PC-9 (cell line): ENCODE results near the gene HS3ST3B1. TPM values are rescaled to one million over a fixed set of nuclear protein-coding genes. Genes with fewer than 3 reads are reported as not detected.

Experiments
- BruUV-seq: library from RNA; stranded (reverse); fragments of 400-500 nt; replicated peaks from 2 replicates; lab custom pipeline; 2021; lab: Mats Ljungman, UMichigan
- CTCF ChIA-PET: fragments of 300-600 bp; sonication (Branson Sonifier 250); formaldehyde crosslinking; loops from one replicate; lab custom pipeline; 2022; ENCODE audit warnings: antibody characterized with exemption; lab: Charles Lee
- POLR2A ChIA-PET: fragments of 300-600 bp; sonication (Branson Sonifier 250); formaldehyde crosslinking; loops from one replicate; lab custom pipeline; 2022; ENCODE audit warnings: antibody characterized with exemption; ENCODE audit not compliant: unreplicated experiment; lab: Charles Lee
- DNase-seq, 2 experiments: peaks; one replicate each; pipeline versions ENCODE4 v3.0.0 to v3.0.0-alpha.2; 2015 to 2022; ENCODE audit warnings: mixed read lengths in 1 of 2
- H2AFZ ChIP-seq: fragments of 200-600 bp; sonication (generic); 2 replicates; pipeline ENCODE4 v1.8.1; 2017; ENCODE audit warnings: antibody characterized with exemption
- H3F3A ChIP-seq: fragments of 200-600 bp; sonication (generic); 2 replicates; pipeline ENCODE4 v1.8.1; 2017; ENCODE audit warnings: antibody characterized with exemption, mild to moderate bottlenecking, low read depth; ENCODE audit not compliant: insufficient read depth
- H3K27ac ChIP-seq: fragments of 200-600 bp; sonication (generic); 2 replicates; pipeline ENCODE4 v1.6.1; 2016; ENCODE audit warnings: mixed run types
- H3K27me3 ChIP-seq: fragments of 200-600 bp; sonication (generic); 2 replicates; pipeline ENCODE4 v1.6.1; 2016; ENCODE audit warnings: low read depth, mixed run types; ENCODE audit not compliant: insufficient read depth
- H3K36me3 ChIP-seq: fragments of 200-600 bp; sonication (generic); 2 replicates; pipeline ENCODE4 v1.6.1; 2016; ENCODE audit warnings: low read depth, mixed run types
- H3K4me1 ChIP-seq: fragments of 200-600 bp; sonication (generic); replicated peaks from 2 replicates; pipeline ENCODE4 v1.6.1; 2016; ENCODE audit warnings: mixed run types; ENCODE audit not compliant: insufficient read depth
- H3K4me2 ChIP-seq: fragments of 200-600 bp; sonication (generic); 2 replicates; pipeline ENCODE4 v1.6.1; 2017; ENCODE audit warnings: mixed run types
- H3K4me3 ChIP-seq: fragments of 200-600 bp; sonication (generic); 2 replicates; pipeline ENCODE4 v1.6.1; 2016; ENCODE audit warnings: mixed run types
- H3K79me2 ChIP-seq: fragments of 200-600 bp; sonication (generic); 2 replicates; pipeline ENCODE4 v1.6.1; 2017; ENCODE audit warnings: low read depth, mixed run types
- H3K9me2 ChIP-seq: fragments of 200-600 bp; sonication (generic); 2 replicates; pipeline ENCODE4 v1.8.1; 2017; ENCODE audit warnings: mild to moderate bottlenecking; ENCODE audit not compliant: insufficient read depth
- H3K9me3 ChIP-seq: fragments of 200-600 bp; sonication (generic); 2 replicates; pipeline ENCODE4 v1.8.1; 2016; ENCODE audit warnings: low read depth; ENCODE audit not compliant: insufficient read depth
- H4K20me1 ChIP-seq: fragments of 200-600 bp; sonication (generic); 2 replicates; pipeline ENCODE4 v1.8.1; 2017; ENCODE audit not compliant: insufficient read depth
- CTCF ChIP-seq: fragments of 200-600 bp; sonication (generic); conservative IDR thresholded peaks from 2 replicates; pipeline ENCODE4 v1.6.1; 2017; ENCODE audit warnings: mixed run types, antibody characterized with exemption, mild to moderate bottlenecking, moderate library complexity
- EZH2 ChIP-seq: fragments of 200-600 bp; sonication (generic); IDR thresholded peaks from 2 replicates; pipeline ENCODE4 v1.8.0; 2017; ENCODE audit warnings: antibody characterized with exemption, low read depth
- intact Hi-C: fragments of 100-400 bp; cut with micrococcal nuclease; formaldehyde crosslinking; loops from one replicate; pipeline ENCODE4 v1.10.0; 2022; ENCODE audit not compliant: unreplicated experiment
- total RNA-seq: library from RNA; stranded (reverse); gene quantifications from 2 replicates; pipeline ENCODE4 v1.2.3, GENCODE V29; 2021

Gene HS3ST3B1
- total RNA-seq, 1 experiment from 2014 or later, result not detected

- intact Hi-C loops, result no loop called here
- CTCF ChIA-PET, result no interaction called here
- no TSS peak for BruUV-seq
- Histone ChIP-seq H4K20me1 (no peaks in the 10 kb centered on the region), H3K4me2 (no peak overlapping the region), H3K36me3 (no peaks in the 10 kb centered on the region), H3K4me3 (no peak overlapping the region), H3F3A (no peaks in the 10 kb centered on the region), H3K79me2 (no peaks in the 10 kb centered on the region), H3K27ac (no peak overlapping the region), H3K27me3 (peaks cover 13% of the 10 kb centered on the region; the same call in 1 of the 2 replicates), H3K9me3 (no peaks in the 10 kb centered on the region), H2AFZ (no peak overlapping the region), H3K4me1 (no peaks in the 10 kb centered on the region), H3K9me2 (no peaks in the 10 kb centered on the region)
- no peak for DNase-seq
- POLR2A ChIA-PET, result no interaction called here
- TF ChIP-seq CTCF (no peak), EZH2 (no peak)
These were observed 53.1 kb downstream of the HS3ST3B1 start for GRCh38 chr17:14353861-14354474.

GRCh38 chr17:14354807-14355206, 53.9 kb downstream of the HS3ST3B1 start:
- BruUV-seq, result no TSS peak
- Histone ChIP-seq H3K4me3 (no peak overlapping the region), H3F3A (no peaks in the 10 kb centered on the region), H3K27me3 (peaks cover 11% of the 10 kb centered on the region; the same call in 1 of the 2 replicates), H3K4me1 (no peaks in the 10 kb centered on the region), H3K9me2 (no peaks in the 10 kb centered on the region), H3K36me3 (no peaks in the 10 kb centered on the region), H3K79me2 (no peaks in the 10 kb centered on the region), H4K20me1 (no peaks in the 10 kb centered on the region), H3K9me3 (no peaks in the 10 kb centered on the region), H3K27ac (no peak overlapping the region), H2AFZ (no peak overlapping the region), H3K4me2 (no peak overlapping the region)
- ChIA-PET POLR2A (no interaction called here), CTCF (no interaction called here)
- intact Hi-C loops, result no loop called here
- no peak for DNase-seq
- TF ChIP-seq EZH2 (no peak), CTCF (no peak)

GRCh38 chr17:14355556-14355955, 54.7 kb downstream of the HS3ST3B1 start:
- no peak overlapping the region for H3K4me2 ChIP-seq
- BruUV-seq, result no TSS peak
- no peak for TF ChIP-seq CTCF
- TF ChIP-seq EZH2, result no peak
- H3F3A ChIP-seq, result no peaks in the 10 kb centered on the region
- no peak for DNase-seq
- POLR2A ChIA-PET, result no interaction called here
- H3K36me3 ChIP-seq, result no peaks in the 10 kb centered on the region
- H3K4me3 ChIP-seq, result no peak overlapping the region
- H3K27me3 ChIP-seq, result peaks cover 11% of the 10 kb centered on the region; the same call in 1 of the 2 replicates
- no peaks in the 10 kb centered on the region for H3K9me3 ChIP-seq
- no peak overlapping the region for H3K27ac ChIP-seq
- H2AFZ ChIP-seq, result no peak overlapping the region
- no peaks in the 10 kb centered on the region for H3K9me2 ChIP-seq
- H3K79me2 ChIP-seq, result no peaks in the 10 kb centered on the region
- intact Hi-C loops, result no loop called here
- H3K4me1 ChIP-seq, result no peaks in the 10 kb centered on the region
- no peaks in the 10 kb centered on the region for H4K20me1 ChIP-seq
- CTCF ChIA-PET, result no interaction called here
